ENCODE results near the gene DNALI1.

DNALI1 gene

DNA sequence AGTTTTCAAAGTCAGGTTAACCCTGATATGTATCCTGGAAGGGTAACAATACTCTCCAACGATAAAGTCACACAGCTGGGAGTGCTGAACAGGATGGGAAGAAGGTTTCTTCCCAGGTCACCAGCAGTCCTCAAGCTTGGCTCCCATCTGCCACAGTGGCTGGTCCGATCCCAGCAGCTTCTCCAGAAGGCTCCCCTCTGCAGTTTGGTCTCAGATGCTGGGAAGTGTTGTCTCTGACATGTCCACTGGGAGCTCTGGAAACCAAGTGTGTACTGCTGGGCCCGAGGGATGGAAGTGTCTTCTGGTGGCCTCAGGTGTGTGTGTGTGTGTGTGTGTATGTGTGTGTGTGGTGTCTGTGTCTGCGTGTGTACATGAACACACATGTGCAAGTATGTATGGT is 55.4 kb downstream of the DNALI1 start:
- Mint-ChIP-seq H3K36me3 (ENCODE audit: low read depth) (no peaks in the 10 kb centered on the region), H3K9me3 (no peaks in the 10 kb centered on the region), H3K4me1 (no peaks in the 10 kb centered on the region), H3K4me3 (no peak overlapping the region), H3K27ac (no peak overlapping the region), H3K27me3 (ENCODE audit: low read depth, poor library complexity) (peaks cover 64% of the 10 kb centered on the region)
- no peak for DNase-seq
- TF ChIP-seq, protein P1, sequence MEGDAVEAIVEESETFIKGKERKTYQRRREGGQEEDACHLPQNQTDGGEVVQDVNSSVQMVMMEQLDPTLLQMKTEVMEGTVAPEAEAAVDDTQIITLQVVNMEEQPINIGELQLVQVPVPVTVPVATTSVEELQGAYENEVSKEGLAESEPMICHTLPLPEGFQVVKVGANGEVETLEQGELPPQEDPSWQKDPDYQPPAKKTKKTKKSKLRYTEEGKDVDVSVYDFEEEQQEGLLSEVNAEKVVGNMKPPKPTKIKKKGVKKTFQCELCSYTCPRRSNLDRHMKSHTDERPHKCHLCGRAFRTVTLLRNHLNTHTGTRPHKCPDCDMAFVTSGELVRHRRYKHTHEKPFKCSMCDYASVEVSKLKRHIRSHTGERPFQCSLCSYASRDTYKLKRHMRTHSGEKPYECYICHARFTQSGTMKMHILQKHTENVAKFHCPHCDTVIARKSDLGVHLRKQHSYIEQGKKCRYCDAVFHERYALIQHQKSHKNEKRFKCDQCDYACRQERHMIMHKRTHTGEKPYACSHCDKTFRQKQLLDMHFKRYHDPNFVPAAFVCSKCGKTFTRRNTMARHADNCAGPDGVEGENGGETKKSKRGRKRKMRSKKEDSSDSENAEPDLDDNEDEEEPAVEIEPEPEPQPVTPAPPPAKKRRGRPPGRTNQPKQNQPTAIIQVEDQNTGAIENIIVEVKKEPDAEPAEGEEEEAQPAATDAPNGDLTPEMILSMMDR (IDR thresholded peaks at IDR 0.05), result no peak

DNA sequence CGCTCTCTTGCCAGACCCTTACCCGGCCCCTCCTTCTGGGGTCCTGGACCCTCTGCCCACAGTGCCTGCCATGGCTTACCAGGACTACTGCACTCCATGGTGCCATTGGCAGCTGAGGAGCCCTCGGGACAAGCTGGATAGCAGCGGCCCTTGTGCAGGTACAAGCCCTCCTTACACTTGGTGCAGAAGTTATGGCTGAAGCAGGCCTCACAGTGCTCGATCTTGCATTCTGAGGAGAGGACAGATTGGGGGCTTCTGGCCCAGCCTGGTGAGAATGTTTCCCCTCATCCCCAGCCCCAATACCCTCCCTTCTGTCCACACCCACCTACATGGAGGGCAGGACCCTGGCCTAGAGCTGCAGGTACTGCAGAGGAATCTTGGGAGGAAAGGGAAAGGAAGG is 57.4 kb downstream of the DNALI1 start:
- TF ChIP-seq, protein P1 (IDR thresholded peaks at IDR 0.05), result no peak
- DNase-seq, result no peak
- H3K27ac Mint-ChIP-seq, result no peak overlapping the region
- H3K36me3 Mint-ChIP-seq (ENCODE audit: low read depth), result no peaks in the 10 kb centered on the region
- no peaks in the 10 kb centered on the region for H3K9me3 Mint-ChIP-seq
- no peak overlapping the region for H3K4me3 Mint-ChIP-seq
- peaks cover 80% of the 10 kb centered on the region for H3K27me3 Mint-ChIP-seq (ENCODE audit: low read depth, poor library complexity)
- H3K4me1 Mint-ChIP-seq, result no peaks in the 10 kb centered on the region

DNA sequence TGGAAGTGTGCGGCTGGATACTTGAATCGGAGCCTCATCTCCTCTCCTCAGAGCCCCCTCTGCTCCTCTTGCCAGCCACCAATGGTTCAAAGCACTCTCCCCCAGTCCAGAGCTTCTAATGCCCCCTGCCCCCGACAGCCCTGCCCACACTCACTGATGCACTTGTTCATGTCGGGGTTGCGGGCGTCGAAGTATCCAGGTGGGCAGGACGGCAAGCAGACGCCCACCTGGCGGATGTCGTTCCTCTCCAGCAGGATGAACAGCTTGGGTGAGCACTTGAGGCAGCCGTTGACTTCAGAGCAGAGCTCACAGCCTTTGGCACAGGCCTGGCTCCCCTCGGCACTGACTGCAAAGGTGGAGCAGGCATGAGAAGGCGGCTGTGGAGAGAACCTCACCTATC is 59.6 kb downstream of the DNALI1 start:
- Mint-ChIP-seq H3K27me3 (ENCODE audit: low read depth, poor library complexity) (peaks cover 72% of the 10 kb centered on the region), H3K9me3 (no peaks in the 10 kb centered on the region), H3K27ac (no peak overlapping the region), H3K36me3 (ENCODE audit: low read depth) (no peaks in the 10 kb centered on the region), H3K4me1 (no peaks in the 10 kb centered on the region), H3K4me3 (no peak overlapping the region)
- TF ChIP-seq, protein P1 (IDR thresholded peaks at IDR 0.05), result no peak
- no peak for DNase-seq

Measured in nephron progenitor cell (in vitro differentiated cells).